SK-N-SH treated with all-trans-retinoic acid at 6 μM for 48 hours (cell line): Measurements from ENCODE around the gene RCVRN.
"Not testable (repeated sequence)": the region's sequence is repeated elsewhere in the genome, so short reads cannot be mapped to it uniquely, and the experiment has no call there.

Experiments used
- ATAC-seq: fragments of 200-7000 bp; cut with Tn5 transposase; 3 replicates; pipeline ENCODE4 v1.9.1; 2020; ENCODE audit warnings: mild to moderate bottlenecking, moderate library complexity
- ARNTL ChIP-seq: fragments of 450-650 bp; formaldehyde crosslinking; IDR thresholded peaks from 2 replicates; pipeline ENCODE4 v1.5.0; 2020; ENCODE audit warnings: low read depth, mild to moderate bottlenecking, moderate library complexity, borderline replicate concordance
- BACH2 ChIP-seq: fragments of 250-450 bp; sonication (Bioruptor Pico); IDR thresholded peaks from 2 replicates; pipeline ENCODE4 v1.9.0; 2021; ENCODE audit warnings: mild to moderate bottlenecking, borderline replicate concordance
- CREB5 ChIP-seq: fragments of 250-450 bp; sonication (Bioruptor Pico); IDR thresholded peaks from 2 replicates; pipeline ENCODE4 v1.5.1; 2020; ENCODE audit warnings: low read depth, mild to moderate bottlenecking, moderate library complexity
- CSDC2 ChIP-seq: fragments of 250-450 bp; sonication (Bioruptor Pico); IDR thresholded peaks from 2 replicates; pipeline ENCODE4 v1.5.0; 2020; ENCODE audit warnings: mild to moderate bottlenecking, moderate library complexity
- GLIS3 ChIP-seq: fragments of 250-450 bp; sonication (Bioruptor Pico); IDR thresholded peaks from 2 replicates; pipeline ENCODE4 v1.5.0; 2020; ENCODE audit warnings: mild to moderate bottlenecking, moderate library complexity
- ISL1 ChIP-seq: fragments of 250-450 bp; sonication (Bioruptor Pico); IDR thresholded peaks from 2 replicates; pipeline ENCODE4 v2.1.2; 2022; ENCODE audit warnings: mild to moderate bottlenecking, moderate library complexity
- OSR1 ChIP-seq: fragments of 250-450 bp; sonication (Bioruptor Pico); IDR thresholded peaks from 2 replicates; pipeline ENCODE4 v1.8.0; 2022; ENCODE audit warnings: moderate library complexity, mild to moderate bottlenecking, inconsistent platforms
- PPARA ChIP-seq: fragments of 250-450 bp; sonication (Bioruptor Pico); IDR thresholded peaks from 2 replicates; pipeline ENCODE4 v1.5.0; 2020; ENCODE audit warnings: mild to moderate bottlenecking, borderline replicate concordance
- RARB ChIP-seq: fragments of 250-450 bp; sonication (Bioruptor Pico); IDR thresholded peaks from 2 replicates; pipeline ENCODE4 v1.8.0; 2021; ENCODE audit warnings: mild to moderate bottlenecking, moderate library complexity
- SNAI2 ChIP-seq: fragments of 250-450 bp; sonication (Bioruptor Pico); IDR thresholded peaks from 2 replicates; pipeline ENCODE4 v1.5.0; 2020; ENCODE audit warnings: mild to moderate bottlenecking, moderate library complexity
- TCF4 ChIP-seq: fragments of 250-450 bp; sonication (Bioruptor Pico); IDR thresholded peaks from 2 replicates; pipeline ENCODE4 v1.8.0; 2021; ENCODE audit warnings: mild to moderate bottlenecking, moderate library complexity, borderline replicate concordance
- ZC3H10 ChIP-seq: fragments of 250-450 bp; sonication (Bioruptor Pico); IDR thresholded peaks from 2 replicates; pipeline ENCODE4 v1.5.1; 2021; ENCODE audit warnings: mild to moderate bottlenecking, moderate library complexity
- ZFP3 ChIP-seq: fragments of 250-450 bp; sonication (Bioruptor Pico); IDR thresholded peaks from 2 replicates; pipeline ENCODE4 v1.5.0; 2020; ENCODE audit warnings: mild to moderate bottlenecking, moderate library complexity
- ZFP30 ChIP-seq: fragments of 450-650 bp; formaldehyde crosslinking; IDR thresholded peaks from 2 replicates; pipeline ENCODE4 v1.5.0; 2022; ENCODE audit warnings: mild to moderate bottlenecking, moderate library complexity
- ZNF565 ChIP-seq: fragments of 450-650 bp; formaldehyde crosslinking; conservative IDR thresholded peaks from 2 replicates; pipeline ENCODE4 v1.5.0; 2020; ENCODE audit warnings: low read depth, mild to moderate bottlenecking, moderate library complexity
- ZNF70 ChIP-seq: fragments of 450-650 bp; formaldehyde crosslinking; IDR thresholded peaks from 2 replicates; pipeline ENCODE4 v1.5.0; 2020; ENCODE audit warnings: mild to moderate bottlenecking, moderate library complexity
- ZNF8 ChIP-seq: fragments of 450-650 bp; formaldehyde crosslinking; IDR thresholded peaks from 2 replicates; pipeline ENCODE4 v1.5.0; 2020; ENCODE audit warnings: mild to moderate bottlenecking, moderate library complexity
- TF ChIP-seq, protein P1 (sequence below): fragments of 250-450 bp; sonication (Bioruptor Pico); IDR thresholded peaks from 2 replicates; pipeline ENCODE4 v1.8.0; 2020; ENCODE audit warnings: mild to moderate bottlenecking, moderate library complexity, borderline replicate concordance
- TF ChIP-seq, protein P2 (sequence below): fragments of 250-450 bp; sonication (Bioruptor Pico); IDR thresholded peaks from 2 replicates; pipeline ENCODE4 v1.5.0; 2020; ENCODE audit warnings: mild to moderate bottlenecking, moderate library complexity
- TF ChIP-seq, protein P3 (sequence below): fragments of 250-450 bp; sonication (Bioruptor Pico); IDR thresholded peaks from 2 replicates; pipeline ENCODE4 v1.5.1; 2021; ENCODE audit warnings: mild to moderate bottlenecking, moderate library complexity
- TF ChIP-seq, protein P4 (sequence below): fragments of 250-450 bp; sonication (Bioruptor Pico); IDR thresholded peaks from 2 replicates; pipeline ENCODE4 v1.8.0; 2021; ENCODE audit warnings: low read depth, mild to moderate bottlenecking, moderate library complexity, borderline replicate concordance

RCVRN gene

DNA sequence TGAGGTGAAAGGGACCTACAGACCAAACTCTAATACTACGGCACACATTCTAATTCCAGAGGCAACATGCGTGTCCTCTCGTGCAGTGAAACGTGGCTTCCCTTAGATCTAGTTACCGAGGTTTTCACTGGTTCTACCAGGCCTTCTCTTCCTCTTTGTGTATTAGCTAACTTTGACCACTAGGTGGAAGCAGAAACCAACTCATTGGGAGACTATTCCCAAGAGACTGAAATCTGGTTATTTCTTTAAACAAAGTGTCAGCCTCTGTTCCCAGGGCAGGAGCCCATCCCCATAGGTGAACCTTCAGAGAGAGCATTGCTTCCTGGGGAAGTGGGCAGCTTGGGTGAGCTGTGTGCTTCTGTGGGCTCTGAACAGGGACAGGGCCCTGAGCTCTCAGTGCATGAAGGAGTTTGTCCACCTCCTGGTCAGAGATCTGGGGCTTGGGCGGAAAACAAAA, 19.7 kb upstream of the RCVRN start:
- ATAC-seq: peak; percentile 90
- TF ChIP-seq GLIS3 (no peak), BACH2 (CRISPR knock-in tag) (no peak), ZNF8 (CRISPR knock-in tag) (no peak), OSR1 (CRISPR knock-in tag) (no peak), ZNF70 (no peak), ARNTL (CRISPR knock-in tag) (no peak)
- TF ChIP-seq, protein P1, sequence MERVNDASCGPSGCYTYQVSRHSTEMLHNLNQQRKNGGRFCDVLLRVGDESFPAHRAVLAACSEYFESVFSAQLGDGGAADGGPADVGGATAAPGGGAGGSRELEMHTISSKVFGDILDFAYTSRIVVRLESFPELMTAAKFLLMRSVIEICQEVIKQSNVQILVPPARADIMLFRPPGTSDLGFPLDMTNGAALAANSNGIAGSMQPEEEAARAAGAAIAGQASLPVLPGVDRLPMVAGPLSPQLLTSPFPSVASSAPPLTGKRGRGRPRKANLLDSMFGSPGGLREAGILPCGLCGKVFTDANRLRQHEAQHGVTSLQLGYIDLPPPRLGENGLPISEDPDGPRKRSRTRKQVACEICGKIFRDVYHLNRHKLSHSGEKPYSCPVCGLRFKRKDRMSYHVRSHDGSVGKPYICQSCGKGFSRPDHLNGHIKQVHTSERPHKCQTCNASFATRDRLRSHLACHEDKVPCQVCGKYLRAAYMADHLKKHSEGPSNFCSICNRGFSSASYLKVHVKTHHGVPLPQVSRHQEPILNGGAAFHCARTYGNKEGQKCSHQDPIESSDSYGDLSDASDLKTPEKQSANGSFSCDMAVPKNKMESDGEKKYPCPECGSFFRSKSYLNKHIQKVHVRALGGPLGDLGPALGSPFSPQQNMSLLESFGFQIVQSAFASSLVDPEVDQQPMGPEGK (CRISPR knock-in tag): no peak
- TF ChIP-seq, protein P2, sequence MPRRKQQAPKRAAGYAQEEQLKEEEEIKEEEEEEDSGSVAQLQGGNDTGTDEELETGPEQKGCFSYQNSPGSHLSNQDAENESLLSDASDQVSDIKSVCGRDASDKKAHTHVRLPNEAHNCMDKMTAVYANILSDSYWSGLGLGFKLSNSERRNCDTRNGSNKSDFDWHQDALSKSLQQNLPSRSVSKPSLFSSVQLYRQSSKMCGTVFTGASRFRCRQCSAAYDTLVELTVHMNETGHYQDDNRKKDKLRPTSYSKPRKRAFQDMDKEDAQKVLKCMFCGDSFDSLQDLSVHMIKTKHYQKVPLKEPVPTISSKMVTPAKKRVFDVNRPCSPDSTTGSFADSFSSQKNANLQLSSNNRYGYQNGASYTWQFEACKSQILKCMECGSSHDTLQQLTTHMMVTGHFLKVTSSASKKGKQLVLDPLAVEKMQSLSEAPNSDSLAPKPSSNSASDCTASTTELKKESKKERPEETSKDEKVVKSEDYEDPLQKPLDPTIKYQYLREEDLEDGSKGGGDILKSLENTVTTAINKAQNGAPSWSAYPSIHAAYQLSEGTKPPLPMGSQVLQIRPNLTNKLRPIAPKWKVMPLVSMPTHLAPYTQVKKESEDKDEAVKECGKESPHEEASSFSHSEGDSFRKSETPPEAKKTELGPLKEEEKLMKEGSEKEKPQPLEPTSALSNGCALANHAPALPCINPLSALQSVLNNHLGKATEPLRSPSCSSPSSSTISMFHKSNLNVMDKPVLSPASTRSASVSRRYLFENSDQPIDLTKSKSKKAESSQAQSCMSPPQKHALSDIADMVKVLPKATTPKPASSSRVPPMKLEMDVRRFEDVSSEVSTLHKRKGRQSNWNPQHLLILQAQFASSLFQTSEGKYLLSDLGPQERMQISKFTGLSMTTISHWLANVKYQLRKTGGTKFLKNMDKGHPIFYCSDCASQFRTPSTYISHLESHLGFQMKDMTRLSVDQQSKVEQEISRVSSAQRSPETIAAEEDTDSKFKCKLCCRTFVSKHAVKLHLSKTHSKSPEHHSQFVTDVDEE: no peak

- no peak for TF ChIP-seq CSDC2
- TF ChIP-seq ZNF70: no peak
- no peak for TF ChIP-seq ZC3H10 (CRISPR knock-in tag)
- TF ChIP-seq, protein P3, sequence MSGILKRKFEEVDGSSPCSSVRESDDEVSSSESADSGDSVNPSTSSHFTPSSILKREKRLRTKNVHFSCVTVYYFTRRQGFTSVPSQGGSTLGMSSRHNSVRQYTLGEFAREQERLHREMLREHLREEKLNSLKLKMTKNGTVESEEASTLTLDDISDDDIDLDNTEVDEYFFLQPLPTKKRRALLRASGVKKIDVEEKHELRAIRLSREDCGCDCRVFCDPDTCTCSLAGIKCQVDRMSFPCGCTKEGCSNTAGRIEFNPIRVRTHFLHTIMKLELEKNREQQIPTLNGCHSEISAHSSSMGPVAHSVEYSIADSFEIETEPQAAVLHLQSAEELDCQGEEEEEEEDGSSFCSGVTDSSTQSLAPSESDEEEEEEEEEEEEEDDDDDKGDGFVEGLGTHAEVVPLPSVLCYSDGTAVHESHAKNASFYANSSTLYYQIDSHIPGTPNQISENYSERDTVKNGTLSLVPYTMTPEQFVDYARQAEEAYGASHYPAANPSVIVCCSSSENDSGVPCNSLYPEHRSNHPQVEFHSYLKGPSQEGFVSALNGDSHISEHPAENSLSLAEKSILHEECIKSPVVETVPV: no peak
- no peak for TF ChIP-seq ZFP3 (CRISPR knock-in tag)
- TF ChIP-seq TCF4 (CRISPR knock-in tag): no peak
- TF ChIP-seq ZNF8 (CRISPR knock-in tag): no peak
- TF ChIP-seq, protein P2: no peak
- TF ChIP-seq BACH2 (CRISPR knock-in tag): no peak
- no peak for TF ChIP-seq ISL1
- no peak for TF ChIP-seq ZFP30 (CRISPR knock-in tag)
- no peak for TF ChIP-seq ZNF565
- TF ChIP-seq, protein P4, sequence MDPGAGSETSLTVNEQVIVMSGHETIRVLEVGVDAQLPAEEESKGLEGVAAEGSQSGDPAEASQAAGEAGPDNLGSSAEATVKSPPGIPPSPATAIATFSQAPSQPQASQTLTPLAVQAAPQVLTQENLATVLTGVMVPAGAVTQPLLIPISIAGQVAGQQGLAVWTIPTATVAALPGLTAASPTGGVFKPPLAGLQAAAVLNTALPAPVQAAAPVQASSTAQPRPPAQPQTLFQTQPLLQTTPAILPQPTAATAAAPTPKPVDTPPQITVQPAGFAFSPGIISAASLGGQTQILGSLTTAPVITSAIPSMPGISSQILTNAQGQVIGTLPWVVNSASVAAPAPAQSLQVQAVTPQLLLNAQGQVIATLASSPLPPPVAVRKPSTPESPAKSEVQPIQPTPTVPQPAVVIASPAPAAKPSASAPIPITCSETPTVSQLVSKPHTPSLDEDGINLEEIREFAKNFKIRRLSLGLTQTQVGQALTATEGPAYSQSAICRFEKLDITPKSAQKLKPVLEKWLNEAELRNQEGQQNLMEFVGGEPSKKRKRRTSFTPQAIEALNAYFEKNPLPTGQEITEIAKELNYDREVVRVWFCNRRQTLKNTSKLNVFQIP: no peak
- TF ChIP-seq CREB5: no peak
- TF ChIP-seq, protein P1 (CRISPR knock-in tag): no peak
- no peak for TF ChIP-seq OSR1 (CRISPR knock-in tag)
- no peak for TF ChIP-seq SNAI2 (CRISPR knock-in tag)
- TF ChIP-seq RARB (CRISPR knock-in tag): no peak
- no peak for TF ChIP-seq PPARA
- ATAC-seq: no peak
Observed at GRCh38 chr17:9922012-9922848, 17.2 kb upstream of the RCVRN start.

DNA sequence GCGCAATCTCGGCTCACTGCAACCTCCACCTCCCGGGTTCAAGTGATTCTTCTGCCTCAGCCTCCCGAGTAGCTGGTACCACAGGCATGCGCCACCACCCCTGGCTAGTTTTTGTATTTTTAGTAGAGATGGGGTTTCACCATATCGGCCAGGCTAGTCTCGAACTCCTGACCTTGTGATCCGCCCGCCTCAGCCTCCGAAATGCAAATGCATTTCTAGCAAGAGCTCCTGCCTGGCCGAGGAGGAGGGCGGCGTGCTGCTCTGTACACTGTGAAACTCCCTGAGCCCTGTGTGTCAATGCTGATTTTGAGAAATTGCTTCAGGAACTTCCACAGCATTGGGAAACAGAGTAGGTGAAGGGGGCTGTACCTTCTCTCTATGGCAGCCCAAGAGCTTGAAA, 16.1 kb upstream of the RCVRN start:
- ATAC-seq: not testable (repeated sequence)
